ENCODE results near the gene R3HDM1. TPM values are rescaled to one million over a fixed set of nuclear protein-coding genes. Genes with fewer than 3 reads are reported as not detected.
A peak's percentile ranks its signal among the peaks of the same experiment; 100 is the strongest.
"Not testable (repeated sequence)": the region's sequence is repeated elsewhere in the genome, so short reads cannot be mapped to it uniquely, and the experiment has no call there.

R3HDM1 gene
- total and polyA plus RNA-seq, 2 experiments from 2014 or later, result 24.8 to 32.7 TPM

GRCh38 chr2:135612319-135612718 lies 81.0 kb downstream of the R3HDM1 start:
- no peak for DNase-seq (ENCODE audit: low read depth in 1 of 2, low spot score in 1 of 2)
- no peaks in the 10 kb centered on the region for H3K27me3 ChIP-seq
- no peaks in the 10 kb centered on the region for H3K36me3 ChIP-seq
- no peak overlapping the region for H3K4me3 ChIP-seq
- no peaks in the 10 kb centered on the region for H3K4me1 ChIP-seq (ENCODE audit: low read depth)
- no peaks in the 10 kb centered on the region for H3K9me3 ChIP-seq (ENCODE audit: low read depth)
- TF ChIP-seq CTCF (IDR thresholded peaks at IDR 0.05; ENCODE audit: low read depth, low read length), result no peak
- no peak overlapping the region for H3K27ac ChIP-seq

GRCh38 chr2:135615404-135615803 lies 84.1 kb downstream of the R3HDM1 start:
- no peak for TF ChIP-seq CTCF (IDR thresholded peaks at IDR 0.05; ENCODE audit: low read depth, low read length)
- H3K4me3 ChIP-seq, result no peak overlapping the region
- H3K9me3 ChIP-seq (ENCODE audit: low read depth), result no peaks in the 10 kb centered on the region
- H3K27ac ChIP-seq, result no peak overlapping the region
- no peaks in the 10 kb centered on the region for H3K4me1 ChIP-seq (ENCODE audit: low read depth)
- H3K36me3 ChIP-seq, result no peaks in the 10 kb centered on the region
- no peaks in the 10 kb centered on the region for H3K27me3 ChIP-seq
- DNase-seq (ENCODE audit: low read depth in 1 of 2, low spot score in 1 of 2), result no peak

- no peaks in the 10 kb centered on the region for H3K27me3 ChIP-seq
- H3K4me1 ChIP-seq (ENCODE audit: low read depth), result no peaks in the 10 kb centered on the region
- no peak for DNase-seq (ENCODE audit: low read depth in 1 of 2, low spot score in 1 of 2)
- no peak overlapping the region for H3K27ac ChIP-seq
- H3K4me3 ChIP-seq, result no peak overlapping the region
- no peak for TF ChIP-seq CTCF (IDR thresholded peaks at IDR 0.05; ENCODE audit: low read depth, low read length)
- no peaks in the 10 kb centered on the region for H3K9me3 ChIP-seq (ENCODE audit: low read depth)
- H3K36me3 ChIP-seq, result peaks cover 5% of the 10 kb centered on the region
Measured at GRCh38 chr2:135617501-135618015, 86.3 kb downstream of the R3HDM1 start.

GRCh38 chr2:135620198-135620597 lies 88.9 kb downstream of the R3HDM1 start:
- Histone ChIP-seq H3K4me1 (ENCODE audit: low read depth) (no peaks in the 10 kb centered on the region), H3K4me3 (no peak overlapping the region), H3K36me3 (peaks cover 5% of the 10 kb centered on the region), H3K27ac (peak overlapping the region; percentile 4), H3K9me3 (ENCODE audit: low read depth) (no peaks in the 10 kb centered on the region), H3K27me3 (no peaks in the 10 kb centered on the region)
- DNase-seq (ENCODE audit: low read depth in 1 of 2, low spot score in 1 of 2), result no peak
- TF ChIP-seq CTCF (IDR thresholded peaks at IDR 0.05; ENCODE audit: low read depth, low read length), result no peak

GRCh38 chr2:135629520-135629919 lies 98.2 kb downstream of the R3HDM1 start:
- no peaks in the 10 kb centered on the region for H3K27me3 ChIP-seq
- H3K4me3 ChIP-seq, result no peak overlapping the region
- H3K9me3 ChIP-seq (ENCODE audit: low read depth), result no peaks in the 10 kb centered on the region
- no peak for DNase-seq (ENCODE audit: low read depth in 1 of 2, low spot score in 1 of 2)
- no peak overlapping the region for H3K27ac ChIP-seq
- no peaks in the 10 kb centered on the region for H3K4me1 ChIP-seq (ENCODE audit: low read depth)
- H3K36me3 ChIP-seq, result peaks cover 13% of the 10 kb centered on the region
- no peak for TF ChIP-seq CTCF (IDR thresholded peaks at IDR 0.05; ENCODE audit: low read depth, low read length)

GRCh38 chr2:135630034-135630433 lies 98.8 kb downstream of the R3HDM1 start:
- not testable (repeated sequence) for H3K4me1 ChIP-seq (ENCODE audit: low read depth); H3K27me3 ChIP-seq; DNase-seq (ENCODE audit: low read depth in 1 of 2, low spot score in 1 of 2); H3K9me3 ChIP-seq (ENCODE audit: low read depth); H3K27ac ChIP-seq; H3K4me3 ChIP-seq
- peaks cover 13% of the 10 kb centered on the region for H3K36me3 ChIP-seq

Measured in cardiac muscle cell (in vitro differentiated cells and primary cell).